K562 (cell line): ENCODE results near the gene NFATC2. TPM values are rescaled to one million over a fixed set of nuclear protein-coding genes. Genes with fewer than 3 reads are reported as not detected.

ENCODE experiments used
- ATAC-seq: fragments of 200-7000 bp; cut with Tn5 transposase; 3 replicates; pipeline ENCODE4 v1.9.1; 2020; ENCODE audit warnings: moderate library complexity
- BruUV-seq: library from RNA; stranded (reverse); fragments of 400-500 nt; replicated peaks from 2 replicates; lab custom pipeline; 2021; lab: Mats Ljungman, UMichigan
- CTCF ChIA-PET: fragments of 300-600 bp; formaldehyde crosslinking; extraction: SDS; loops from one replicate; lab custom pipeline; 2021; ENCODE audit warnings: low intra/inter-chr PET ratio; lab: Yijun Ruan, JAX
- POLR2A ChIA-PET: fragments of 300-600, 350-650 bp; sonication (Branson Sonifier 250); formaldehyde crosslinking; extraction: SDS; loops from one replicate; lab custom pipeline; 2021; ENCODE audit warnings: antibody characterized with exemption, inconsistent platforms; lab: Yijun Ruan, JAX
- DNase-seq, 4 experiments: peaks; one replicate each; pipeline versions ENCODE4 v3.0.0 to v3.0.0-alpha.2; 2011 to 2018; ENCODE audit warnings: low spot score in 3 of 4, mixed read lengths in 3 of 4; ENCODE audit errors: extremely low read depth in 1 of 4
- FAIRE-seq: peaks from 2 replicates; lab custom pipeline; 2011; peaks lifted over from hg19 to GRCh38; lab: Jason Lieb, UNC
- H2AFZ ChIP-seq: 2 replicates; pipeline ENCODE4 v1.6.0; 2011; ENCODE audit warnings: low read depth, low read length, control low read depth, inconsistent platforms
- H3K27ac ChIP-seq: fragments of 200-600 bp; 3 replicates; pipeline ENCODE4 v1.8.0; 2011; ENCODE audit warnings: low read depth, mild to moderate bottlenecking, control low read depth, inconsistent platforms, low read length, moderate library complexity, mixed read lengths; ENCODE audit errors: extremely low read depth
- H3K27me3 ChIP-seq, 2 experiments: fragments of 300-600 bp in 1 of 2; 2 replicates in 1 of 2; 3 replicates in 1 of 2; pipeline versions ENCODE4 v1.6.0 to v1.8.0; 2011; ENCODE audit warnings: inconsistent platforms in 2 of 2, low read length in 2 of 2, mild to moderate bottlenecking in 1 of 2, mixed read lengths in 1 of 2, moderate library complexity in 1 of 2; ENCODE audit not compliant: control insufficient read depth in 2 of 2, insufficient read depth in 2 of 2
- H3K36me3 ChIP-seq: fragments of 300-600 bp; 3 replicates; pipeline ENCODE4 v1.8.0; 2011; ENCODE audit warnings: mild to moderate bottlenecking, low read length, inconsistent platforms; ENCODE audit not compliant: control insufficient read depth, insufficient read depth
- H3K4me1 ChIP-seq, 2 experiments: fragments of 200-600 bp in 1 of 2; replicated peaks in 1 of 2; 2 replicates in 1 of 2; 3 replicates in 1 of 2; pipeline versions ENCODE4 v1.5.1 to v1.8.0; 2011; ENCODE audit warnings: inconsistent platforms in 2 of 2, low read length in 2 of 2, mild to moderate bottlenecking in 1 of 2, mixed read lengths in 1 of 2, moderate library complexity in 1 of 2; ENCODE audit not compliant: control insufficient read depth in 2 of 2, insufficient read depth in 2 of 2
- H3K4me2 ChIP-seq: 2 replicates; pipeline ENCODE4 v1.6.1; 2011; ENCODE audit warnings: low read length, control low read depth, inconsistent platforms, mixed read lengths; ENCODE audit not compliant: insufficient read depth
- H3K4me3 ChIP-seq: fragments of 200-600 bp; sonication (generic), shearing (Covaris generic); 2 replicates; pipeline ENCODE4 v1.5.1; 2016; ENCODE audit warnings: control low read depth, inconsistent platforms
- H3K79me2 ChIP-seq: fragments of 200-600 bp; 3 replicates; pipeline ENCODE4 v1.8.0; 2011; ENCODE audit warnings: low read length, inconsistent platforms; ENCODE audit not compliant: control insufficient read depth, insufficient read depth
- H3K9ac ChIP-seq, 2 experiments: 2 replicates each; pipeline versions ENCODE4 v1.6.0 to v1.6.1; 2011; ENCODE audit warnings: low read depth in 2 of 2, low read length in 2 of 2, control low read depth in 1 of 2, inconsistent platforms in 1 of 2, mild to moderate bottlenecking in 1 of 2, mixed read lengths in 1 of 2; ENCODE audit not compliant: insufficient read depth in 1 of 2
- H3K9me1 ChIP-seq: one replicate; pipeline ENCODE4 v1.6.0; 2011; ENCODE audit warnings: inconsistent platforms, mild to moderate bottlenecking, low read length, moderate library complexity; ENCODE audit not compliant: control insufficient read depth, insufficient read depth
- H3K9me3 ChIP-seq: replicated peaks from 2 replicates; pipeline ENCODE4 v1.5.1; 2011; ENCODE audit warnings: low read depth, low read length, inconsistent platforms; ENCODE audit not compliant: control insufficient read depth, insufficient read depth
- H4K20me1 ChIP-seq: replicated peaks from 2 replicates; pipeline ENCODE4 v1.6.1; 2011; ENCODE audit warnings: low read length, inconsistent platforms, mixed read lengths; ENCODE audit not compliant: control insufficient read depth, insufficient read depth
- CCAR2 ChIP-seq: fragments of 200-400 bp; formaldehyde crosslinking; IDR thresholded peaks from 2 replicates; pipeline ENCODE4 v1.6.1; 2017; ENCODE audit warnings: mild to moderate bottlenecking, low read depth, low read length
- CHD2 ChIP-seq: IDR thresholded peaks from 2 replicates; pipeline ENCODE4 v1.6.1; 2011; ENCODE audit warnings: low read depth, low read length
- CTBP1 ChIP-seq: fragments of 450-650 bp; IDR thresholded peaks from 2 replicates; pipeline ENCODE4 v1.6.1; 2016; ENCODE audit warnings: borderline replicate concordance
- EHMT2 ChIP-seq: fragments of 450-650 bp; IDR thresholded peaks from 2 replicates; pipeline ENCODE4 v1.6.1; 2018; ENCODE audit warnings: antibody characterized with exemption
- ELF1 ChIP-seq: fragments of 200-800 bp; sonication (Bioruptor generic); IDR thresholded peaks from 2 replicates; pipeline ENCODE4 v1.6.1; 2016; ENCODE audit warnings: missing genetic modification characterization, missing compliant biosample characterization
- EP300 ChIP-seq: IDR thresholded peaks from 2 replicates; pipeline ENCODE4 v1.6.1; 2012; ENCODE audit warnings: low read length, improper control_type of control experiment
- KDM4B ChIP-seq, 2 experiments: fragments of 450-650 bp in 1 of 2; sonication (generic) in 1 of 2; IDR thresholded peaks; 2 replicates each; pipeline ENCODE4 v1.6.1; 2016 to 2017; ENCODE audit warnings: borderline replicate concordance in 2 of 2, antibody characterized with exemption in 1 of 2, low read depth in 1 of 2, mild to moderate bottlenecking in 1 of 2
- MTA2 ChIP-seq: fragments of 450-650 bp; IDR thresholded peaks from 2 replicates; pipeline ENCODE4 v1.6.1; 2016; ENCODE audit warnings: low read depth
- POLR2AphosphoS2 ChIP-seq: IDR thresholded peaks from 2 replicates; pipeline ENCODE4 v1.6.1; 2012; ENCODE audit warnings: low read length, improper control_type of control experiment
- TFAP4 ChIP-seq: sonication (generic); formaldehyde crosslinking; IDR thresholded peaks from 2 replicates; pipeline ENCODE4 v1.8.0; 2022; ENCODE audit warnings: missing genetic modification reagents, mild to moderate bottlenecking, moderate library complexity, borderline replicate concordance
- ZNF274 ChIP-seq: IDR thresholded peaks from 2 replicates; pipeline ENCODE4 v1.6.1; 2011; ENCODE audit warnings: low read depth, mild to moderate bottlenecking, low read length, moderate library complexity, borderline replicate concordance
- ZNF507 ChIP-seq: conservative IDR thresholded peaks from 2 replicates; pipeline ENCODE4 v1.6.1; 2017; ENCODE audit warnings: missing genetic modification characterization, missing compliant biosample characterization
- ZNF57 ChIP-seq: fragments of 450-650 bp; formaldehyde crosslinking; IDR thresholded peaks from 2 replicates; pipeline ENCODE4 v1.4.0; 2020; ENCODE audit warnings: mild to moderate bottlenecking, moderate library complexity
- WGBS: fragments of 100-300 bp; shearing (Covaris generic); methylation state at CpG from one replicate; pipeline ENCODE4 v1.1.6; 2016; ENCODE audit warnings: low coverage, mixed read lengths; ENCODE audit not compliant: insufficient coverage; ENCODE audit errors: missing lambda C conversion rate; 5-methylcytosine and 5-hydroxymethylcytosine counted together
- in situ Hi-C: fragments of 300-500 bp; cut with MboI; formaldehyde crosslinking; loops from 4 replicates; pipeline ENCODE4 v1.15.0; 2018; ENCODE audit warnings: inconsistent platforms, mixed read lengths
- intact Hi-C: fragments of 100-400 bp; cut with micrococcal nuclease; formaldehyde crosslinking; loops from 2 replicates; pipeline ENCODE4 v1.14.2; 2022
- polyA plus RNA-seq, 8 experiments: library from polyadenylated mRNA; depleted of rRNA in 4 of 8; stranded (reverse) in 5 of 8; unstranded in 3 of 8; fragments of >200 nt; fragmentation: Nextera tagmentation in 2 of 8; fragmentation: Illumina TruSeq in 1 of 8; extraction: Ambion mirVana in 2 of 8; extraction: Trizol in 1 of 8; gene quantifications; 2 replicates each; pipeline versions ENCODE4 v1.2.1 to v1.2.3, GENCODE V29; 2011 to 2014; ENCODE audit warnings: inconsistent platforms in 1 of 8, missing spikeins in 1 of 8
- total RNA-seq, 7 experiments: library from RNA; depleted of rRNA in 6 of 7; stranded (reverse); fragments of >200 nt in 6 of 7; fragmentation: Illumina TruSeq in 2 of 7; extraction: Trizol in 2 of 7; gene quantifications; 2 replicates each; pipeline versions ENCODE4 v1.2.1 to v1.2.3, GENCODE V29; 2011 to 2021; ENCODE audit warnings: low replicate concordance in 1 of 7
- TF ChIP-seq, protein P1 (sequence below): sonication (generic); formaldehyde crosslinking; IDR thresholded peaks from 2 replicates; pipeline ENCODE4 v1.8.0; 2022; ENCODE audit warnings: missing genetic modification reagents, mild to moderate bottlenecking, borderline replicate concordance

Gene NFATC2
- total and polyA plus RNA-seq, 9 of the 15 experiments (the other 6 are each of a cell fraction or from before 2014, with no cell fraction given) = 1.9 to 11.2 (median 3.0) TPM

GRCh38 chr20:51516855-51517254 is 25.7 kb downstream of the NFATC2 start:
- Histone ChIP-seq H3K9ac (no peak overlapping the region), H3K27me3 (no peaks in the 10 kb centered on the region), H3K4me2 (no peak overlapping the region), H3K9me3 (no peaks in the 10 kb centered on the region), H3K27ac (no peak overlapping the region), H2AFZ (no peak overlapping the region), H4K20me1 (0 out of 2 replicates have a peak, but pooled peaks cover 9% of the 10 kb centered on the region), H3K36me3 (peaks cover 52% of the 10 kb centered on the region), H3K4me3 (no peak overlapping the region), H3K9me1 (no peaks in the 10 kb centered on the region), H3K79me2 (peaks cover 5% of the 10 kb centered on the region; the same call in 1 of the 3 replicates), H3K4me1 (peaks cover 3 to 18% of the 10 kb centered on the region in 2 experiments; a peak in 4 of 5 replicates)
- TF ChIP-seq MTA2 (no peak), ZNF507 (peak; percentile 94)
- WGBS = 93% methylated on average over 7 of the region's 7 CpGs
- FAIRE-seq (no peak), ATAC-seq (no peak), DNase-seq (no peak)
- intact Hi-C loops (no loop called here), in situ Hi-C loops (no loop called here)
- ChIA-PET CTCF (no interaction called here), POLR2A (interaction anchor here (0.7 kb wide), 1 partner anchor 10 kb away, joined by 3 read pairs; no protein-coding TSS in a partner anchor)
- no TSS peak for BruUV-seq

DNA sequence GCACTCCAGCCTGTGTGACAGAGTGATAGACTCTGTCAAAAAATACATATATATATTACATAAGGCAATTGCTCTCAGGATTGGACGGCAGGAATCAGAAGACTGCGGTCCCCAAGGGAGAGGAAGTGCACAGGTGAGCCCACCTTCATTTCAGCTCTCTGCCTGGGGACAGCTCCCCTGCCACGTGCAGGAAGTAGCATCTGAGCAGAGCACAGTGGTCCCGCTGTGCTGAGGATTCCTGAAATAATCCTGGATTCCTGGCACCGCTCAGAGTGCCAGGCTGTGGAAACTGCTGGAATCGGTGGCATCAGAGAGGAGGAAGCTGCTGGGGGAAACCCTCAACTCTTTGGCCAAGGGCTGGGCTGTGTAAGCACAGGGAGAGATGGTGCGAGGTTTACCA is 27.7 kb downstream of the NFATC2 start:
- FAIRE-seq = no peak
- ChIA-PET CTCF (no interaction called here), POLR2A (interaction anchor here (1.0 to 1.3 kb wide), 2 partner anchors 22 to 26 kb away, joined by 4 to 5 read pairs; no protein-coding TSS in a partner anchor)
- intact Hi-C loops (no loop called here), in situ Hi-C loops (no loop called here)
- Histone ChIP-seq H3K9me1 (no peaks in the 10 kb centered on the region), H3K4me1 (peaks cover 3 to 18% of the 10 kb centered on the region in 2 experiments; a peak in 4 of 5 replicates), H3K4me3 (no peak overlapping the region), H3K27me3 (no peaks in the 10 kb centered on the region), H2AFZ (no peak overlapping the region), H4K20me1 (0 out of 2 replicates have a peak, but pooled peaks cover 12% of the 10 kb centered on the region), H3K27ac (no peak overlapping the region), H3K9ac (no peak overlapping the region), H3K9me3 (no peaks in the 10 kb centered on the region), H3K36me3 (peaks cover 63% of the 10 kb centered on the region), H3K79me2 (peaks cover 6% of the 10 kb centered on the region; the same call in 1 of the 3 replicates), H3K4me2 (no peak overlapping the region)
- no peak for ATAC-seq
- DNase-seq = no peak
- no TSS peak for BruUV-seq
- WGBS = 86% methylated on average over 6 of the region's 7 CpGs
- TF ChIP-seq CTBP1 = no peak
- TF ChIP-seq TFAP4 = no peak
- TF ChIP-seq ZNF57 (CRISPR knock-in tag) = no peak
- TF ChIP-seq, protein P1, sequence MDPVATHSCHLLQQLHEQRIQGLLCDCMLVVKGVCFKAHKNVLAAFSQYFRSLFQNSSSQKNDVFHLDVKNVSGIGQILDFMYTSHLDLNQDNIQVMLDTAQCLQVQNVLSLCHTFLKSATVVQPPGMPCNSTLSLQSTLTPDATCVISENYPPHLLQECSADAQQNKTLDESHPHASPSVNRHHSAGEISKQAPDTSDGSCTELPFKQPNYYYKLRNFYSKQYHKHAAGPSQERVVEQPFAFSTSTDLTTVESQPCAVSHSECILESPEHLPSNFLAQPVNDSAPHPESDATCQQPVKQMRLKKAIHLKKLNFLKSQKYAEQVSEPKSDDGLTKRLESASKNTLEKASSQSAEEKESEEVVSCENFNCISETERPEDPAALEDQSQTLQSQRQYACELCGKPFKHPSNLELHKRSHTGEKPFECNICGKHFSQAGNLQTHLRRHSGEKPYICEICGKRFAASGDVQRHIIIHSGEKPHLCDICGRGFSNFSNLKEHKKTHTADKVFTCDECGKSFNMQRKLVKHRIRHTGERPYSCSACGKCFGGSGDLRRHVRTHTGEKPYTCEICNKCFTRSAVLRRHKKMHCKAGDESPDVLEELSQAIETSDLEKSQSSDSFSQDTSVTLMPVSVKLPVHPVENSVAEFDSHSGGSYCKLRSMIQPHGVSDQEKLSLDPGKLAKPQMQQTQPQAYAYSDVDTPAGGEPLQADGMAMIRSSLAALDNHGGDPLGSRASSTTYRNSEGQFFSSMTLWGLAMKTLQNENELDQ (CRISPR knock-in tag) = no peak
- TF ChIP-seq KDM4B (IDR thresholded peaks at IDR 0.05; ENCODE audit: borderline replicate concordance in 2 of 2, low read depth in 1 of 2) = no peak
- TF ChIP-seq EHMT2 = no peak
- TF ChIP-seq POLR2AphosphoS2 = no peak
- no peak for TF ChIP-seq EP300
- TF ChIP-seq CHD2 = no peak
- TF ChIP-seq ZNF274 = no peak
- TF ChIP-seq CCAR2 = no peak
- no peak for TF ChIP-seq ELF1 (tag)
